Rectal smooth muscle tissue (tissue), 1 donor: ENCODE measurements around the gene EML4.
"Not testable (repeated sequence)": the region's sequence is repeated elsewhere in the genome, so short reads cannot be mapped to it uniquely, and the experiment has no call there.

Source experiments
- H3K27ac ChIP-seq: one replicate; pipeline ENCODE4 v1.7.0; 2013; ENCODE audit warnings: low read depth, low read length, inconsistent platforms
- H3K27me3 ChIP-seq: one replicate; pipeline ENCODE4 v1.7.0; 2013; ENCODE audit warnings: low read length; ENCODE audit not compliant: control insufficient read depth, insufficient read depth
- H3K36me3 ChIP-seq: one replicate; pipeline ENCODE4 v1.7.0; 2013; ENCODE audit warnings: low read length; ENCODE audit not compliant: control insufficient read depth, insufficient read depth
- H3K4me1 ChIP-seq: one replicate; pipeline ENCODE4 v1.7.0; 2013; ENCODE audit warnings: low read length; ENCODE audit not compliant: control insufficient read depth, insufficient read depth
- H3K4me3 ChIP-seq: one replicate; pipeline ENCODE4 v1.7.0; 2013; ENCODE audit warnings: low read length
- H3K9ac ChIP-seq: one replicate; pipeline ENCODE4 v1.7.0; 2013; ENCODE audit warnings: low read length

Gene EML4

GRCh38 chr2:42340045-42340937 is 171.1 kb downstream of the EML4 start:
- H3K4me3 ChIP-seq = no peak overlapping the region
- no peaks in the 10 kb centered on the region for H3K4me1 ChIP-seq
- H3K27me3 ChIP-seq = no peaks in the 10 kb centered on the region
- no peak overlapping the region for H3K9ac ChIP-seq
- no peaks in the 10 kb centered on the region for H3K36me3 ChIP-seq
- no peak overlapping the region for H3K27ac ChIP-seq

GRCh38 chr2:42340938-42341636 is 171.9 kb downstream of the EML4 start:
- no peaks in the 10 kb centered on the region for H3K27me3 ChIP-seq
- H3K27ac ChIP-seq = no peak overlapping the region
- H3K4me3 ChIP-seq = no peak overlapping the region
- no peak overlapping the region for H3K9ac ChIP-seq
- no peaks in the 10 kb centered on the region for H3K4me1 ChIP-seq
- H3K36me3 ChIP-seq = no peaks in the 10 kb centered on the region

- H3K27ac ChIP-seq = no peak overlapping the region
- no peaks in the 10 kb centered on the region for H3K36me3 ChIP-seq
- H3K4me1 ChIP-seq = no peaks in the 10 kb centered on the region
- H3K4me3 ChIP-seq = no peak overlapping the region
- H3K9ac ChIP-seq = no peak overlapping the region
- no peaks in the 10 kb centered on the region for H3K27me3 ChIP-seq
Measured at GRCh38 chr2:42342061-42342794, 173.1 kb downstream of the EML4 start.

- no peaks in the 10 kb centered on the region for H3K27me3 ChIP-seq
- no peak overlapping the region for H3K4me3 ChIP-seq
- no peaks in the 10 kb centered on the region for H3K36me3 ChIP-seq
- H3K9ac ChIP-seq = no peak overlapping the region
- H3K27ac ChIP-seq = no peak overlapping the region
- no peaks in the 10 kb centered on the region for H3K4me1 ChIP-seq
Measured at GRCh38 chr2:42342795-42343241, 173.7 kb downstream of the EML4 start.

- H3K27ac ChIP-seq = no peak overlapping the region
- peaks cover 4% of the 10 kb centered on the region for H3K36me3 ChIP-seq
- H3K4me3 ChIP-seq = no peak overlapping the region
- no peaks in the 10 kb centered on the region for H3K27me3 ChIP-seq
- no peaks in the 10 kb centered on the region for H3K4me1 ChIP-seq
- no peak overlapping the region for H3K9ac ChIP-seq
Measured at GRCh38 chr2:42345986-42346385, 176.8 kb downstream of the EML4 start.

GRCh38 chr2:42346856-42347255 is 177.7 kb downstream of the EML4 start:
- not testable (repeated sequence) for H3K27ac ChIP-seq, H3K27me3 ChIP-seq, H3K36me3 ChIP-seq, H3K4me1 ChIP-seq, H3K4me3 ChIP-seq, H3K9ac ChIP-seq

- H3K36me3 ChIP-seq, H3K4me1 ChIP-seq, H3K27me3 ChIP-seq, H3K9ac ChIP-seq, H3K4me3 ChIP-seq, H3K27ac ChIP-seq: not testable (repeated sequence)
Measured at GRCh38 chr2:42347518-42347917, 178.4 kb downstream of the EML4 start.

GRCh38 chr2:42348113-42348805 is 179.1 kb downstream of the EML4 start:
- Histone ChIP-seq H3K36me3 (peaks cover 10% of the 10 kb centered on the region), H3K27me3 (no peaks in the 10 kb centered on the region), H3K4me1 (no peaks in the 10 kb centered on the region), H3K4me3 (no peak overlapping the region), H3K9ac (no peak overlapping the region), H3K27ac (no peak overlapping the region)

- Histone ChIP-seq H3K27ac (no peak overlapping the region), H3K4me1 (no peaks in the 10 kb centered on the region), H3K9ac (no peak overlapping the region), H3K36me3 (peaks cover 10% of the 10 kb centered on the region), H3K27me3 (no peaks in the 10 kb centered on the region), H3K4me3 (no peak overlapping the region)
Measured at GRCh38 chr2:42350434-42351063, 181.4 kb downstream of the EML4 start.

- H3K36me3 ChIP-seq = peaks cover 10% of the 10 kb centered on the region
- H3K27ac ChIP-seq = no peak overlapping the region
- H3K4me3 ChIP-seq = no peak overlapping the region
- no peaks in the 10 kb centered on the region for H3K4me1 ChIP-seq
- no peaks in the 10 kb centered on the region for H3K27me3 ChIP-seq
- no peak overlapping the region for H3K9ac ChIP-seq
Measured at GRCh38 chr2:42351864-42352263, 182.7 kb downstream of the EML4 start.

- peaks cover under 1% of the 10 kb centered on the region for H3K4me1 ChIP-seq
- H3K27ac ChIP-seq = no peak overlapping the region
- H3K27me3 ChIP-seq = no peaks in the 10 kb centered on the region
- H3K36me3 ChIP-seq = peaks cover 10% of the 10 kb centered on the region
- no peak overlapping the region for H3K4me3 ChIP-seq
- no peak overlapping the region for H3K9ac ChIP-seq
Measured at GRCh38 chr2:42353792-42354429, 184.8 kb downstream of the EML4 start.
